ENCODE data around the gene VMAC. TPM values are rescaled to one million over a fixed set of nuclear protein-coding genes. Genes with fewer than 3 reads are reported as not detected.

Gene VMAC
- total and polyA plus RNA-seq, 2 of the 13 experiments (the other 11 are each of a cell fraction or from before 2014, with no cell fraction given), result 2.4 TPM

- no peak for ATAC-seq
- no peak overlapping the region for H3K27ac ChIP-seq (ENCODE audit: extremely low read length, insufficient read depth, low read length)
- no peaks in the 10 kb centered on the region for H3K27me3 ChIP-seq (ENCODE audit: control insufficient read depth in 1 of 2, insufficient read depth in 2 of 2, low read length in 2 of 2)
- H3K4me2 ChIP-seq (ENCODE audit: low read depth, low read length), result no peak overlapping the region
- POLR2A ChIA-PET, result interaction anchor here (0.7 to 0.8 kb wide), 2 partner anchors 20 to 38 kb away, joined by 3 to 6 read pairs; partner anchors contain the start of gene NDUFA11
- peaks cover 53% of the 10 kb centered on the region; the same call in 1 of the 2 replicates for H4K20me1 ChIP-seq (ENCODE audit: insufficient read depth, low read length)
- DNase-seq (ENCODE audit: low spot score), result no peak
- WGBS (ENCODE audit: low lambda C conversion rate), result 96% methylated on average over 4 of the region's 11 CpGs
- FAIRE-seq, result no peak
- H3K9me3 ChIP-seq (ENCODE audit: low read length), result no peaks in the 10 kb centered on the region
- in situ Hi-C loops (cut with HindIII; ENCODE audit: extremely low pct_ligation_motif_present, low pct_unique_long_range_greater_than_20kb), result no loop called here
- CTCF ChIA-PET (ENCODE audit: low intra/inter-chr PET ratio, low total read pairs), result no interaction called here
- BruUV-seq (replicated peaks), result no TSS peak
- intact Hi-C loops (cut with micrococcal nuclease; ENCODE audit: unreplicated experiment), result no loop called here
- peaks cover 77% of the 10 kb centered on the region for H3K79me2 ChIP-seq (ENCODE audit: insufficient read depth, low read length)
- H3K4me1 ChIP-seq (ENCODE audit: insufficient read depth, low read length), result peaks cover 11% of the 10 kb centered on the region
- no peak for TF ChIP-seq HDAC1 (CRISPR knock-in tag; IDR thresholded peaks at IDR 0.05)
- no peak for TF ChIP-seq GABPB1 (CRISPR knock-in tag; IDR thresholded peaks at IDR 0.05)
- TF ChIP-seq ZNF687 (CRISPR knock-in tag; IDR thresholded peaks at IDR 0.05), result peak; percentile 24; the same call in 1 of the 2 replicates
- H3K4me3 ChIP-seq (replicated peaks in 1 of 3; ENCODE audit: insufficient read depth in 1 of 3, low read depth in 2 of 3, low read length in 3 of 3), result no peak overlapping the region
- H2AFZ ChIP-seq (ENCODE audit: low read length), result no peak overlapping the region
- no peak overlapping the region for H3K9ac ChIP-seq (ENCODE audit: insufficient read depth, low read depth, low read length)
- H3K36me3 ChIP-seq (replicated peaks in 1 of 2; ENCODE audit: control insufficient read depth in 1 of 2, insufficient read depth in 2 of 2, low read length in 2 of 2), result peaks cover 30 to 69% of the 10 kb centered on the region in 2 experiments
Measured at GRCh38 chr19:5941673-5942072, 37.0 kb downstream of the VMAC start.

- Histone ChIP-seq H2AFZ (ENCODE audit: low read length) (no peak overlapping the region), H4K20me1 (ENCODE audit: insufficient read depth, low read length) (peaks cover 52% of the 10 kb centered on the region; the same call in 1 of the 2 replicates), H3K4me1 (ENCODE audit: insufficient read depth, low read length) (peaks cover 19% of the 10 kb centered on the region), H3K9me3 (ENCODE audit: low read length) (no peaks in the 10 kb centered on the region), H3K27me3 (ENCODE audit: control insufficient read depth in 1 of 2, insufficient read depth in 2 of 2, low read length in 2 of 2) (no peaks in the 10 kb centered on the region), H3K36me3 (replicated peaks in 1 of 2; ENCODE audit: control insufficient read depth in 1 of 2, insufficient read depth in 2 of 2, low read length in 2 of 2) (peaks cover 20 to 63% of the 10 kb centered on the region in 2 experiments), H3K27ac (ENCODE audit: extremely low read length, insufficient read depth, low read length) (no peak overlapping the region), H3K4me3 (replicated peaks in 1 of 3; ENCODE audit: insufficient read depth in 1 of 3, low read depth in 2 of 3, low read length in 3 of 3) (no peak overlapping the region), H3K9ac (ENCODE audit: insufficient read depth, low read depth, low read length) (no peak overlapping the region), H3K79me2 (ENCODE audit: insufficient read depth, low read length) (peaks cover 81% of the 10 kb centered on the region), H3K4me2 (ENCODE audit: low read depth, low read length) (no peak overlapping the region)
- POLR2A ChIA-PET, result no interaction called here
- no peak for ATAC-seq
- intact Hi-C loops (cut with micrococcal nuclease; ENCODE audit: unreplicated experiment) (no loop called here), in situ Hi-C loops (cut with HindIII; ENCODE audit: extremely low pct_ligation_motif_present, low pct_unique_long_range_greater_than_20kb) (no loop called here)
- no peak for DNase-seq (ENCODE audit: low spot score)
- FAIRE-seq, result no peak
- BruUV-seq (replicated peaks), result no TSS peak
- 93% methylated on average over 10 of the region's 10 CpGs for WGBS (ENCODE audit: low lambda C conversion rate)
- CTCF ChIA-PET (ENCODE audit: low intra/inter-chr PET ratio, low total read pairs), result no interaction called here
- no peak for TF ChIP-seq ELF3 (CRISPR knock-in tag; IDR thresholded peaks at IDR 0.05)
- no peak for TF ChIP-seq ZNF280B (CRISPR knock-in tag; IDR thresholded peaks at IDR 0.05; ENCODE audit: borderline replicate concordance)
- TF ChIP-seq TRAFD1 (CRISPR knock-in tag; IDR thresholded peaks at IDR 0.05; ENCODE audit: borderline replicate concordance), result no peak
- TF ChIP-seq ERF (CRISPR knock-in tag; IDR thresholded peaks at IDR 0.05), result no peak
- TF ChIP-seq, protein P1, sequence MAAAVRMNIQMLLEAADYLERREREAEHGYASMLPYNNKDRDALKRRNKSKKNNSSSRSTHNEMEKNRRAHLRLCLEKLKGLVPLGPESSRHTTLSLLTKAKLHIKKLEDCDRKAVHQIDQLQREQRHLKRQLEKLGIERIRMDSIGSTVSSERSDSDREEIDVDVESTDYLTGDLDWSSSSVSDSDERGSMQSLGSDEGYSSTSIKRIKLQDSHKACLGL (CRISPR knock-in tag; IDR thresholded peaks at IDR 0.05), result no peak
- TF ChIP-seq RCOR2 (CRISPR knock-in tag; IDR thresholded peaks at IDR 0.05), result no peak
- TF ChIP-seq ZNF75D (CRISPR knock-in tag; IDR thresholded peaks at IDR 0.05; ENCODE audit: borderline replicate concordance), result no peak
- no peak for TF ChIP-seq ZNF670 (CRISPR knock-in tag; IDR thresholded peaks at IDR 0.05; ENCODE audit: borderline replicate concordance)
Measured at GRCh38 chr19:5943045-5943444, 38.4 kb downstream of the VMAC start.
